OCI-LY3 (cell line): Measurements from ENCODE around the gene RPL7A.
"Not testable (repeated sequence)": the region's sequence is repeated elsewhere in the genome, so short reads cannot be mapped to it uniquely, and the experiment has no call there.

Experiments used
- H2AFZ ChIP-seq: fragments of 200-600, 300-600 bp; shearing (Covaris generic); 2 replicates; pipeline ENCODE4 v1.6.0; 2014; ENCODE audit warnings: antibody characterized with exemption, low read depth, low read length
- H3K27ac ChIP-seq: fragments of 200-600, 300-600 bp; sonication (generic); 2 replicates; pipeline ENCODE4 v1.5.1; 2014; ENCODE audit warnings: mild to moderate bottlenecking, low read length, moderate library complexity, mixed read lengths
- H3K27me3 ChIP-seq: fragments of 200-600, 300-600 bp; sonication (generic); 2 replicates; pipeline ENCODE4 v1.6.1; 2014; ENCODE audit warnings: low read depth, low read length, mixed read lengths
- H3K36me3 ChIP-seq: fragments of 200-600, 300-600 bp; sonication (generic); replicated peaks from 2 replicates; pipeline ENCODE3; 2014; ENCODE audit warnings: low read depth, low read length, mixed read lengths
- H3K4me1 ChIP-seq: fragments of 300-600, 200-600 bp; sonication (generic); 2 replicates; pipeline ENCODE4 v1.6.1; 2014; ENCODE audit warnings: low read length, mixed read lengths
- H3K4me2 ChIP-seq: fragments of 200-600, 300-600 bp; sonication (generic); 2 replicates; pipeline ENCODE4 v1.6.1; 2014; ENCODE audit warnings: low read length, mixed read lengths
- H3K4me3 ChIP-seq: fragments of 300-600, 200-600 bp; sonication (generic); 2 replicates; pipeline ENCODE4 v1.5.1; 2014; ENCODE audit warnings: antibody characterized with exemption, mild to moderate bottlenecking, low read length, moderate library complexity
- H3K79me2 ChIP-seq: fragments of 300-600, 200-600 bp; shearing (Covaris generic); 2 replicates; pipeline ENCODE4 v1.6.1; 2014; ENCODE audit warnings: mild to moderate bottlenecking, low read length, mixed read lengths
- H3K9ac ChIP-seq: fragments of 300-600, 200-600 bp; shearing (Covaris generic); 2 replicates; pipeline ENCODE4 v1.6.0; 2014; ENCODE audit warnings: mild to moderate bottlenecking, low read length, moderate library complexity
- H3K9me3 ChIP-seq: fragments of 200-600, 300-600 bp; shearing (Covaris generic); 2 replicates; pipeline ENCODE4 v1.6.1; 2014; ENCODE audit warnings: low read length, mixed read lengths; ENCODE audit not compliant: insufficient read depth
- H4K20me1 ChIP-seq: fragments of 200-600, 300-600 bp; sonication (generic); 2 replicates; pipeline ENCODE4 v1.6.1; 2016; ENCODE audit warnings: low read length, mixed read lengths; ENCODE audit not compliant: insufficient read depth
- CTCF ChIP-seq: fragments of 200-600, 300-600 bp; sonication (generic); IDR thresholded peaks from 2 replicates; pipeline ENCODE4 v1.5.1; 2014; ENCODE audit warnings: antibody characterized with exemption, low read length, low read depth
- EZH2phosphoT487 ChIP-seq: fragments of 200-600 bp; shearing (Covaris generic); IDR thresholded peaks from 2 replicates; pipeline ENCODE4 v1.6.1; 2018; ENCODE audit warnings: antibody characterized with exemption, mixed run types, low read depth

The RPL7A gene

GRCh38 chr9:133307301-133307700 is 40.7 kb upstream of the RPL7A start:
- no peak overlapping the region for H3K4me3 ChIP-seq
- H3K9ac ChIP-seq = no peak overlapping the region
- no peaks in the 10 kb centered on the region for H4K20me1 ChIP-seq
- no peak for TF ChIP-seq CTCF
- TF ChIP-seq EZH2phosphoT487 = no peak
- no peak overlapping the region for H2AFZ ChIP-seq
- no peaks in the 10 kb centered on the region for H3K79me2 ChIP-seq
- H3K4me2 ChIP-seq = no peak overlapping the region
- no peaks in the 10 kb centered on the region for H3K9me3 ChIP-seq
- H3K36me3 ChIP-seq = no peaks in the 10 kb centered on the region
- H3K4me1 ChIP-seq = no peaks in the 10 kb centered on the region
- H3K27me3 ChIP-seq = no peaks in the 10 kb centered on the region
- H3K27ac ChIP-seq = no peak overlapping the region

GRCh38 chr9:133309608-133310007 is 38.4 kb upstream of the RPL7A start:
- Histone ChIP-seq H3K79me2 (no peaks in the 10 kb centered on the region), H4K20me1 (no peaks in the 10 kb centered on the region), H3K4me3 (no peak overlapping the region), H3K27ac (no peak overlapping the region), H3K9ac (no peak overlapping the region), H3K36me3 (no peaks in the 10 kb centered on the region), H3K4me1 (no peaks in the 10 kb centered on the region), H3K9me3 (no peaks in the 10 kb centered on the region), H3K27me3 (no peaks in the 10 kb centered on the region), H2AFZ (no peak overlapping the region), H3K4me2 (no peak overlapping the region)
- TF ChIP-seq EZH2phosphoT487 (no peak), CTCF (no peak)

- H3K9me3 ChIP-seq = no peaks in the 10 kb centered on the region
- no peak overlapping the region for H3K27ac ChIP-seq
- no peaks in the 10 kb centered on the region for H3K79me2 ChIP-seq
- H2AFZ ChIP-seq = no peak overlapping the region
- H3K4me1 ChIP-seq = no peaks in the 10 kb centered on the region
- H3K36me3 ChIP-seq = no peaks in the 10 kb centered on the region
- H3K4me2 ChIP-seq = no peak overlapping the region
- no peaks in the 10 kb centered on the region for H4K20me1 ChIP-seq
- no peak overlapping the region for H3K9ac ChIP-seq
- no peaks in the 10 kb centered on the region for H3K27me3 ChIP-seq
- no peak for TF ChIP-seq CTCF
- H3K4me3 ChIP-seq = no peak overlapping the region
These were observed 32.0 kb upstream of the RPL7A start for GRCh38 chr9:133315997-133316396.

- H3K4me1 ChIP-seq, H3K9me3 ChIP-seq, H3K36me3 ChIP-seq, H3K9ac ChIP-seq, H3K27me3 ChIP-seq, H3K79me2 ChIP-seq, H3K27ac ChIP-seq, H3K4me2 ChIP-seq, H3K4me3 ChIP-seq, H4K20me1 ChIP-seq, H2AFZ ChIP-seq: not testable (repeated sequence)
These were observed 30.5 kb upstream of the RPL7A start for GRCh38 chr9:133317551-133317950.

- Histone ChIP-seq H3K36me3 (no peaks in the 10 kb centered on the region), H3K27me3 (no peaks in the 10 kb centered on the region), H3K9me3 (no peaks in the 10 kb centered on the region), H3K4me2 (no peak overlapping the region), H3K4me1 (no peaks in the 10 kb centered on the region), H2AFZ (no peak overlapping the region), H3K27ac (no peak overlapping the region), H4K20me1 (no peaks in the 10 kb centered on the region), H3K4me3 (no peak overlapping the region), H3K79me2 (no peaks in the 10 kb centered on the region), H3K9ac (no peak overlapping the region)
- no peak for TF ChIP-seq EZH2phosphoT487
- no peak for TF ChIP-seq CTCF
These were observed 27.6 kb upstream of the RPL7A start for GRCh38 chr9:133320421-133320881.
